Bone marrow (tissue), 2 donors: ENCODE measurements around the gene IRF7.
"Not testable (repeated sequence)": the region's sequence is repeated elsewhere in the genome, so short reads cannot be mapped to it uniquely, and the experiment has no call there.

Experiments
- DNase-seq, 2 donors: peaks; one replicate each; lab custom pipeline; 2025; lab: John Stamatoyannopoulos, UW

The IRF7 gene

GRCh38 chr11:581342-581741, 34.4 kb downstream of the IRF7 start:
- no peak for DNase-seq

GRCh38 chr11:579830-580601, 35.7 kb downstream of the IRF7 start:
- DNase-seq = no peak

- no peak for DNase-seq
Measured at GRCh38 chr11:578276-579035, 37.3 kb downstream of the IRF7 start.

GRCh38 chr11:577611-577894, 38.2 kb downstream of the IRF7 start:
- DNase-seq = no peak

- no peak for DNase-seq
Measured at GRCh38 chr11:576811-577610, 38.7 kb downstream of the IRF7 start.

- peak; percentile 93 to 96 for DNase-seq
Measured at GRCh38 chr11:575996-576768, 39.6 kb downstream of the IRF7 start, which contains the start of gene PHRF1. Gene PHRF1, plus strand, starts transcription at chr11:576470. Its CDS starts 5,043 bp downstream, at chr11:581513.

- no peak for DNase-seq
Measured at GRCh38 chr11:575313-575995, 40.3 kb downstream of the IRF7 start.

GRCh38 chr11:574632-575312, 41.0 kb downstream of the IRF7 start:
- DNase-seq = no peak

- not testable (repeated sequence) for DNase-seq
Measured at GRCh38 chr11:574031-574570, 41.6 kb downstream of the IRF7 start.

- DNase-seq = no peak
Measured at GRCh38 chr11:573146-573759, 42.5 kb downstream of the IRF7 start.

- no peak for DNase-seq
Measured at GRCh38 chr11:571802-572185, 44.0 kb downstream of the IRF7 start.

- DNase-seq = no peak
Measured at GRCh38 chr11:569158-569885, 46.4 kb downstream of the IRF7 start.

- peak; percentile 60 to 69 for DNase-seq
Measured at GRCh38 chr11:568306-569157, 47.2 kb downstream of the IRF7 start.

- DNase-seq = no peak
Measured at GRCh38 chr11:567629-568292, 48.0 kb downstream of the IRF7 start.

GRCh38 chr11:567011-567628, 48.6 kb downstream of the IRF7 start:
- DNase-seq = no peak

GRCh38 chr11:565921-566509, 49.7 kb downstream of the IRF7 start:
- DNase-seq = no peak
